ENCODE results near the gene ARHGAP31. TPM values are rescaled to one million over a fixed set of nuclear protein-coding genes. Genes with fewer than 3 reads are reported as not detected.

ARHGAP31 gene
- 15.1 and 15.5 TPM in 2 replicates for total RNA-seq

GRCh38 chr3:119293871-119294695, at the start of gene ARHGAP31:
Gene ARHGAP31, plus strand, starts transcription at chr3:119294383. Its CDS starts 522 bp downstream, at chr3:119294905.
- no peak for TF ChIP-seq CTCF (IDR thresholded peaks at IDR 0.05; ENCODE audit: insufficient read depth, low read depth, low read length)
- peak; percentile 80 for DNase-seq (ENCODE audit: low read depth)
- H3K4me3 ChIP-seq (ENCODE audit: low read depth, low read length): peak within 1 kb of the TSS; percentile 80

GRCh38 chr3:119245778-119246177, 48.4 kb upstream of the ARHGAP31 start:
- TF ChIP-seq CTCF (IDR thresholded peaks at IDR 0.05; ENCODE audit: insufficient read depth, low read depth, low read length): no peak
- H3K4me3 ChIP-seq (ENCODE audit: low read depth, low read length): no peak overlapping the region
- no peak for DNase-seq (ENCODE audit: low read depth)

GRCh38 chr3:119255214-119255613, 39.0 kb upstream of the ARHGAP31 start:
- TF ChIP-seq CTCF (IDR thresholded peaks at IDR 0.05; ENCODE audit: insufficient read depth, low read depth, low read length): no peak
- H3K4me3 ChIP-seq (ENCODE audit: low read depth, low read length): no peak overlapping the region

GRCh38 chr3:119257111-119257510, 37.1 kb upstream of the ARHGAP31 start:
- no peak for TF ChIP-seq CTCF (IDR thresholded peaks at IDR 0.05; ENCODE audit: insufficient read depth, low read depth, low read length)
- no peak for DNase-seq (ENCODE audit: low read depth)
- no peak overlapping the region for H3K4me3 ChIP-seq (ENCODE audit: low read depth, low read length)

More at GRCh38 chr3:119255214-119255613, 39.0 kb upstream of the ARHGAP31 start:
- DNase-seq (ENCODE audit: low read depth): no peak

GRCh38 chr3:119257654-119258410, 36.4 kb upstream of the ARHGAP31 start:
- peak; percentile 77 for DNase-seq (ENCODE audit: low read depth)
- no peak for TF ChIP-seq CTCF (IDR thresholded peaks at IDR 0.05; ENCODE audit: insufficient read depth, low read depth, low read length)
- no peak overlapping the region for H3K4me3 ChIP-seq (ENCODE audit: low read depth, low read length)

GRCh38 chr3:119258915-119259314, 35.3 kb upstream of the ARHGAP31 start:
- H3K4me3 ChIP-seq (ENCODE audit: low read depth, low read length): no peak overlapping the region
- TF ChIP-seq CTCF (IDR thresholded peaks at IDR 0.05; ENCODE audit: insufficient read depth, low read depth, low read length): no peak
- DNase-seq (ENCODE audit: low read depth): no peak

Data from fibroblast of villous mesenchyme (primary cell).